Effector memory CD4-positive, alpha-beta T cell (primary cell): ENCODE measurements around the gene ADSS1.

ENCODE experiments used
- DNase-seq, 3 donors: peaks; one replicate each; pipeline ENCODE4 v3.0.0-alpha.2; 2020
- H3K27ac ChIP-seq: 2 replicates; pipeline ENCODE4 v1.7.0; 2013; ENCODE audit warnings: mild to moderate bottlenecking, low read length, moderate library complexity; ENCODE audit not compliant: insufficient read depth, poor library complexity, severe bottlenecking
- H3K27me3 ChIP-seq: replicated peaks from 2 replicates; pipeline ENCODE4 v1.7.0; 2013; ENCODE audit warnings: mild to moderate bottlenecking, low read length; ENCODE audit not compliant: insufficient read depth, control insufficient read depth, poor library complexity, severe bottlenecking
- H3K36me3 ChIP-seq: 2 replicates; pipeline ENCODE4 v1.7.0; 2013; ENCODE audit warnings: mild to moderate bottlenecking, low read length, moderate library complexity; ENCODE audit not compliant: control insufficient read depth, insufficient read depth
- H3K4me1 ChIP-seq: 2 replicates; pipeline ENCODE4 v1.7.0; 2013; ENCODE audit warnings: low read length, mild to moderate bottlenecking; ENCODE audit not compliant: control insufficient read depth, insufficient read depth, poor library complexity, severe bottlenecking
- H3K4me3 ChIP-seq: 2 replicates; pipeline ENCODE4 v1.7.0; 2013; ENCODE audit warnings: low read length, low read depth, mild to moderate bottlenecking; ENCODE audit not compliant: insufficient read depth, poor library complexity, severe bottlenecking
- H3K9me3 ChIP-seq: 2 replicates; pipeline ENCODE4 v1.7.0; 2013; ENCODE audit warnings: mild to moderate bottlenecking, low read length, moderate library complexity; ENCODE audit not compliant: control insufficient read depth
- total RNA-seq, 3 donors: gene quantifications; one replicate each; lab custom pipeline; 2026; lab: John Stamatoyannopoulos, UW

ADSS1 gene
- total RNA-seq, result 1.7 to 2.7 (median 1.7) reads per million in 3 donors

DNA sequence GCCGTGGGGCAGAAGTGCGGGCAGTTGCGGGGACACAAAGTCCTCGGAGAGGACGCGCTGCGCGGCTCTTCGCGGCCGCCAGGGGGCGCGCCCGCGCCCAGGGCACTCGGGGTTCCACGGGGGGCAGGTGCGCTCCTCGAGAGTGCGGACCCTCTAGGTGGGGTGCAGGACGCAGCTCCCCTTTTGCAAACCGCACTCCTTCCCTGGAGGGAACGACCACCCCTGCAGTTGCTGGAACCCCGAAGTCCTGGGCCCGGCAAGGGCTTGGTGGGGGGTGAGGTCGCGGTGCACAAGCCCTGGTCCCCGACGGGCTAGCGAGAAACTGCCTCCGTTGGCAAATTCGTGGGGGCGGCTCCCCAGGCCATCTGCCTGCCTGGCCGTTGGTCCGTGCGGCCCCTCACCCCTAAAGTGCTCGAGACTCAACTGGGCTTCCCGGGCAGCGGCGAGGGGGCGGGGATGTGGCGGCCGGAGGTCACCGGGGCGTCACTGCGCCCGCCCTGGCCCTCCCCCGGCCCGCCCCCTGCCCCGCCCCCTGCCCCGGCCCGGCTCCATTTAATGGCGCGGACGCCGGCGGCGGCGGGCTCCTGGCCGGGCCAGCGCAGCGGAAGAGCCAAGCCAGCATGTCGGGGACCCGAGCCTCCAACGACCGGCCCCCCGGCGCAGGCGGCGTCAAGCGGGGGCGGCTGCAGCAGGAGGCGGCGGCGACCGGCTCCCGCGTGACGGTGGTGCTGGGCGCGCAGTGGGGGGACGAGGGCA is at the start of gene ADSS1:
ADSS1 (plus strand) TSS at position 579 of the 756 bp plus-strand sequence; CDS start at position 621, 42 bp downstream.
- peaks cover 6% of the 10 kb centered on the region for H3K4me1 ChIP-seq
- DNase-seq, result peak; percentile 30 to 55 (median 43)
- no peak within 1 kb of the TSS for H3K27ac ChIP-seq
- H3K4me3 ChIP-seq, result peak within 1 kb of the TSS; percentile 64
- H3K36me3 ChIP-seq, result no peaks in the 10 kb centered on the region
- H3K27me3 ChIP-seq, result no peaks in the 10 kb centered on the region
- no peaks in the 10 kb centered on the region for H3K9me3 ChIP-seq

DNA sequence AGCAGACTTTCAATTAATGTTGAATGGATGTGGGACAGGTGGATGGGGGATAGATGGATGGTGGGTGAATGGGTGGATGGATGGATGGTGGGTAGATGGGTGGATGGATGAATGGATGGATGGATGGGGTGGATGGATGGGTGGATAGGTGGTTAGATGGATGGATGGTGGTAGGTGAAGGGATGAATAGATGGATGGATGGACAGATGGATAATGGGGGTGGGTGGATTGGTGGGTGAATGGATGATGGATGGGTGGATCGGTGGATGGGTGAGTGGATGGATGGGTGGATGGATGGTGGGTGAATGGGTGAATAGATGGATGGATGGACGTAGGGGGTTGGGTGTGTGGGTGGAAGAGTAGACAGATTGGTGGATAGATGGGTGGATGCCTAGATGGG is 48.6 kb upstream of the ADSS1 start:
- H3K27me3 ChIP-seq, result no peaks in the 10 kb centered on the region
- no peaks in the 10 kb centered on the region for H3K36me3 ChIP-seq
- H3K27ac ChIP-seq, result no peak overlapping the region
- H3K9me3 ChIP-seq, result no peaks in the 10 kb centered on the region
- DNase-seq, result no peak
- peaks cover 24% of the 10 kb centered on the region for H3K4me1 ChIP-seq
- no peak overlapping the region for H3K4me3 ChIP-seq

- H3K36me3 ChIP-seq, result no peaks in the 10 kb centered on the region
- no peaks in the 10 kb centered on the region for H3K27me3 ChIP-seq
- no peaks in the 10 kb centered on the region for H3K9me3 ChIP-seq
- no peak overlapping the region for H3K4me3 ChIP-seq
- no peak for DNase-seq
- H3K4me1 ChIP-seq, result peaks cover 24% of the 10 kb centered on the region
- H3K27ac ChIP-seq, result no peak overlapping the region
These were observed 47.8 kb upstream of the ADSS1 start for GRCh38 chr14:104676130-104676693.

DNA sequence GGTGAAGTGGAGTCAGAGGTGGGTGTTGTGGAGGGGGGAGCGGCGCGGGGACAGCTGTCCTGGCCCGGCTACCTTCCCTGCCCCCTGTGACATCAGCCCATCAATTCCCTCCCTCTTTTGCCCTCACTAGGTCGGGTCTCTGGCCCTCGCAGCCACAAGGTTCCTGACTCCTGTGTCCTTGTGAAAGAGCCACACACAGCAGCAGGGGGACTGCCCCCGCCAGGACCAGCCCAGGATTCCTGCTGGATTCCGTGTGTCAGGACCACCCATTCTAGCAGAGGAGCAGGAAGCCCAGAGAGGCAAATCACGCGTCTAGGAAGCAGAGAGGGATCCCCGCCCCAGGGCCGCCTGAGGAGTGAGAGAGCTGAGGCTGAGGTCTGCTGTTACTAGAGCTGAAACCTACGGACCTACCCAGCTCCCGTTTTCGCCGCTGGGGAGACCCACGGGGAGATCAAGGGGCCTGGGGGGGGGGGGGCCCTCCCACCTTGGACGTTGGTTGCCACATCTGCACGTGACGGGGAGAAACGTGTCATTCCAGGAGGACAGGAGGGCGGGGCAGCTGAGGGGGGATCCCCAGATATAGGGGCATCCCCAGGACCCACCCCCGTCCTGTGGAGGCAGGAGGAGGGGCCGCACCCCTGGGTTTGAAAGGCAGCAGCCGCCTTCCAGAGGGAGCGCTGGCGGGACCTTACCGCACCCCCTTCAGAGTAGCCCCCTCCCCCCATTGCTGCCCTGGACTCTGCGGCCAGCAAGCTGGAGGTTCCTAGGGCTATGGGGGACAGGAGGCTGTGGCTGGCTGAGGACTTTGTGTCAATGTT is 47.1 kb upstream of the ADSS1 start:
- H3K4me3 ChIP-seq, result peak overlapping the region; percentile 64
- H3K36me3 ChIP-seq, result no peaks in the 10 kb centered on the region
- no peak for DNase-seq
- H3K4me1 ChIP-seq, result peaks cover 24% of the 10 kb centered on the region
- H3K27me3 ChIP-seq, result no peaks in the 10 kb centered on the region
- no peaks in the 10 kb centered on the region for H3K9me3 ChIP-seq
- no peak overlapping the region for H3K27ac ChIP-seq

DNA sequence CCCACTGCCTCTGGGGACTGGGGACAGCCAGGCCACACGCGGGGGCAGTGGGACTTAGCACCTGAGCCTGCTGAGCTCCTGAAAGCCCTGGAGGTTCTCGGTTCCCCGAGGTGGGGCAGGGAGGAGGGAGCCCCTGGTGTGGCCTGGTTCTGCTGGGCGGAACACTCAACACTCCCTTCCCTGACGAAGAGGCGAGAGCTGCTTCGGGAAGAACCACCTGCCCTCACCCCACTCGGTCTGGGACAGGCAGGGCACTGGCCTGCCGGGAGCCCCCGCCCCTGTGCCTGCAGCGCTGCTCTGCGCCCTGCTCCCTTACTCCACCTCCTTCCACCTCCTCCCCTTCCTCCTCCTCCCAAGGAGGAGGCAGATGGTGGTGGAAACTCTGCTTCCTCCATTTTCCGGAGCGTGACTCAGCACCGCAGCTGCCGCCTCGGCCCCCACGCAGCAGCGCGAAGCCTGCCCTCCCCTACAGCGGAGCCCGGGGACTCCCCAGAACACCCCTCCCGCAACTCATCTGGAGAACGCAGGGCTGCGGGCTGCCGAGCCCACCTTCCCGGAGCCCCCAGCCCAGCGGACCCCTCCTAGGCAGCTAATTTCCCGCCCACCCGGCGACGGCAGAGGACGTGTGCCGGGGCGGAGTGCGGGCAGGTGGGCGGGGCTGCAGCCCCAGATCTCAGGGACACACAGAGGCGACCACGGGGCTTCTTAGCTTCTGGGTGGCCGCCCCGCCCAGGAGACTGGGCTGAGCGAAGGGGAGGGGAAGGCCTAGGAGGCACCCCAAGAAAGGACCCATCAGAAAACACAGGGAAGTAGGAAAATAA is 46.3 kb upstream of the ADSS1 start:
- no peak overlapping the region for H3K27ac ChIP-seq
- no peaks in the 10 kb centered on the region for H3K27me3 ChIP-seq
- no peaks in the 10 kb centered on the region for H3K36me3 ChIP-seq
- peak overlapping the region; percentile 64 for H3K4me3 ChIP-seq
- no peaks in the 10 kb centered on the region for H3K9me3 ChIP-seq
- H3K4me1 ChIP-seq, result peaks cover 24% of the 10 kb centered on the region
- peak; percentile 43 to 48 (median 45) for DNase-seq

- Histone ChIP-seq H3K9me3 (no peaks in the 10 kb centered on the region), H3K4me1 (peaks cover 24% of the 10 kb centered on the region), H3K4me3 (peak overlapping the region; percentile 64), H3K27me3 (no peaks in the 10 kb centered on the region), H3K27ac (no peak overlapping the region), H3K36me3 (no peaks in the 10 kb centered on the region)
- no peak for DNase-seq
These were observed 45.7 kb upstream of the ADSS1 start for GRCh38 chr14:104678346-104678745.

DNA sequence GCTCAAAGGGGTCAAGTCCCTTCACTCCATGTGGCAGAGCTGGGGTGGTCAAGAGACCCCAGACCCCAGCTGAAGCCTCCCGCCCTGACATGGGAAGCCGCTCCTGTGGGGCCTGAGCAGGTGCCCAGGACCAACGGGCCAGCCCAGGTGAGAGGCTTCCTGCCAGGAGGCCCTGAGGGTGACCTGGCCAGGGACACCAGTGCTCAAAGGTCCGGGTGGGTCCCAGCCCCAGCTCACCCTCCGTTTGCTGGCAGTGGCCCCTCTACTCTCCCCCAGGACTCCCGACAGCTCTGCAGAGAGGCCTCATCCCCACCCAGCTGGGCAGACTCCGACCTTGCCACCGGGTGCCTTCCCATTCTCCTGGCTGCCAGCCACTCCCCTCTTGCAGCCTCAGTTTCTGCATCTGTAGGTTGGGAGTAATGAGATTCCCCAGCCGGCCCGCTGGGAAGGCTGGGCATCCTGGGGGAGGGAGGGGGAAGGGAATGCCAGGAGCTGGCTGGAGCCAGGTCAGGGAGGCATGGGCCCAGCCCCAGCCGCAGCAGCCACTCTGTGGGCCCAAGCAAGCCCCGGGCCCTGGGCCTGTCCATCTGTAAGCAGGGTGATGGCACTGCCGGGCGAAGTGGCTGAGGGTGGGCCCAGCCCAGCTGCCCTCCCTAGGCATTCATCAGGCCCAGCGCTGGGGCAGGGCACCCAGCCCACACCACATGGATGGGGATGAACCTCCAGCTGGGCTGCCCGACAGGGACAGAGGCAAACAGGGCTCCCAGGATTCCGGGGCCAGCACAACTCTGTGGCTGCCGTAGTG is 44.9 kb upstream of the ADSS1 start:
- H3K27ac ChIP-seq, result no peak overlapping the region
- peaks cover 24% of the 10 kb centered on the region for H3K4me1 ChIP-seq
- no peaks in the 10 kb centered on the region for H3K36me3 ChIP-seq
- no peaks in the 10 kb centered on the region for H3K9me3 ChIP-seq
- no peak overlapping the region for H3K4me3 ChIP-seq
- no peak for DNase-seq
- no peaks in the 10 kb centered on the region for H3K27me3 ChIP-seq

DNA sequence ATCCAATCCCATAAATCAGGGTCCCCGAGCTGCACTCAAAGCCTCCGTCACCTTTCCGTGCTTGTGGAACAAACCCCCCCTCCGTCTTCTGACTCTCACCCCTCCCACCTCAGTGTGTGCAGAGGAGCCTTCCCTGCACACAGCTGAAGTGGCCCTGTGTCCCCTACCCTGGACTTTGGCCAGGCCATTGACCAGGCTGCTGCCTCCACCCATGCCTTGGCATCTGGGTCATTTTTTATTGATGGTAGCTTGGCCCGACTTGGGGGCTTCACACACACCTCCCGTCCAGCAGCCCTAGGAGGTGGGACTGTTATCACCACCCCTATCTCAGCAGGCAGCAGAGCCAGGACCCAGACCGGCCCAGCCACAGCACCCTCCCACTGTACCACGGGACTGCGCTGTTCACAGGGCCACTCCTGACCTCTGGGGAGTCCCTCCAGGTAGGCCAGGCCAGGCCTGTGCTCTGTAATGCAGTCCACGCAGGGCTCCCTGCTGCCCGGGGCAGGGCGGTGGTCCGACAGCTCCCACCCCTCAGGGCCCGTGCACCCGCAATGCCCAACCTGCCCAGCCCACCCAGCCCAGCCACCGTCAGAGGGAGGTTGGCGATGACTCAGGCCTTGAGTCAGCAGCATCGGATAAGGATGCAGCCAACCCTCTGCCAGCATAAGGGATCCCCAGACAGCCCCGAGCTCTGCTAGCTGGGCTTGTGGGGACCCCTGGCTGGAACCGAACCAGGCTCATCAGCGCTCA is 43.8 kb upstream of the ADSS1 start:
- no peak overlapping the region for H3K27ac ChIP-seq
- no peaks in the 10 kb centered on the region for H3K36me3 ChIP-seq
- no peak for DNase-seq
- no peaks in the 10 kb centered on the region for H3K27me3 ChIP-seq
- H3K4me3 ChIP-seq, result no peak overlapping the region
- no peaks in the 10 kb centered on the region for H3K9me3 ChIP-seq
- peaks cover 27% of the 10 kb centered on the region for H3K4me1 ChIP-seq
